Epithelial cell of esophagus (primary cell): ENCODE measurements around the gene ABCD1.

ENCODE experiments used
- DNase-seq: peaks from one replicate; pipeline ENCODE4 v3.0.0; 2010; ENCODE audit warnings: low read depth
- H3K4me3 ChIP-seq: 2 replicates; pipeline ENCODE4 v1.5.1; 2011; ENCODE audit warnings: mild to moderate bottlenecking, low read length, control low read depth
- TF ChIP-seq, protein P1 (sequence below): IDR thresholded peaks from 2 replicates; pipeline ENCODE4 v1.5.1; 2011; ENCODE audit warnings: low read depth, mild to moderate bottlenecking, low read length, control low read depth, inconsistent platforms; ENCODE audit not compliant: insufficient read depth; ENCODE audit errors: missing control alignments

ABCD1 gene

DNA sequence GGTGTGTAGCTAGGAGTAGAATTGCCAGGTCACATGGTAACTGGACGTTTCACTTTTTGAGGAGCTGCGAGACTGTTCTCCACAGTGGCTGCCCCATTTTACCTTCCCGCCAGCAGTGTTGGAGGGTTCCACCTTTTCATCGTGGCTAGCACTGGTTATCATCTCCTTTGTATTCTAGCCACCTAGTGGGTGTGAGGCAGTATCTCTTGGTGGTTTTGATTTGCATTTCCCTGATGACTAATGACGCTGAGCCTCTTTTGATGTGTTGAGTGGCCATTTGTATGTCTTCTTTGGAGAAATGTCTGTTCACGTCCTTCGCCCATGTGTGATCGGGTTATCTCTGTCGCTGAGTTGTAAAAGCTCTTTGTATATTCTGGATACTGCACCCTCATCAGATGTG is 10.6 kb downstream of the ABCD1 start:
- H3K4me3 ChIP-seq: no peak overlapping the region
- TF ChIP-seq, protein P1, sequence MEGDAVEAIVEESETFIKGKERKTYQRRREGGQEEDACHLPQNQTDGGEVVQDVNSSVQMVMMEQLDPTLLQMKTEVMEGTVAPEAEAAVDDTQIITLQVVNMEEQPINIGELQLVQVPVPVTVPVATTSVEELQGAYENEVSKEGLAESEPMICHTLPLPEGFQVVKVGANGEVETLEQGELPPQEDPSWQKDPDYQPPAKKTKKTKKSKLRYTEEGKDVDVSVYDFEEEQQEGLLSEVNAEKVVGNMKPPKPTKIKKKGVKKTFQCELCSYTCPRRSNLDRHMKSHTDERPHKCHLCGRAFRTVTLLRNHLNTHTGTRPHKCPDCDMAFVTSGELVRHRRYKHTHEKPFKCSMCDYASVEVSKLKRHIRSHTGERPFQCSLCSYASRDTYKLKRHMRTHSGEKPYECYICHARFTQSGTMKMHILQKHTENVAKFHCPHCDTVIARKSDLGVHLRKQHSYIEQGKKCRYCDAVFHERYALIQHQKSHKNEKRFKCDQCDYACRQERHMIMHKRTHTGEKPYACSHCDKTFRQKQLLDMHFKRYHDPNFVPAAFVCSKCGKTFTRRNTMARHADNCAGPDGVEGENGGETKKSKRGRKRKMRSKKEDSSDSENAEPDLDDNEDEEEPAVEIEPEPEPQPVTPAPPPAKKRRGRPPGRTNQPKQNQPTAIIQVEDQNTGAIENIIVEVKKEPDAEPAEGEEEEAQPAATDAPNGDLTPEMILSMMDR: peak; percentile 18
- no peak for DNase-seq

DNA sequence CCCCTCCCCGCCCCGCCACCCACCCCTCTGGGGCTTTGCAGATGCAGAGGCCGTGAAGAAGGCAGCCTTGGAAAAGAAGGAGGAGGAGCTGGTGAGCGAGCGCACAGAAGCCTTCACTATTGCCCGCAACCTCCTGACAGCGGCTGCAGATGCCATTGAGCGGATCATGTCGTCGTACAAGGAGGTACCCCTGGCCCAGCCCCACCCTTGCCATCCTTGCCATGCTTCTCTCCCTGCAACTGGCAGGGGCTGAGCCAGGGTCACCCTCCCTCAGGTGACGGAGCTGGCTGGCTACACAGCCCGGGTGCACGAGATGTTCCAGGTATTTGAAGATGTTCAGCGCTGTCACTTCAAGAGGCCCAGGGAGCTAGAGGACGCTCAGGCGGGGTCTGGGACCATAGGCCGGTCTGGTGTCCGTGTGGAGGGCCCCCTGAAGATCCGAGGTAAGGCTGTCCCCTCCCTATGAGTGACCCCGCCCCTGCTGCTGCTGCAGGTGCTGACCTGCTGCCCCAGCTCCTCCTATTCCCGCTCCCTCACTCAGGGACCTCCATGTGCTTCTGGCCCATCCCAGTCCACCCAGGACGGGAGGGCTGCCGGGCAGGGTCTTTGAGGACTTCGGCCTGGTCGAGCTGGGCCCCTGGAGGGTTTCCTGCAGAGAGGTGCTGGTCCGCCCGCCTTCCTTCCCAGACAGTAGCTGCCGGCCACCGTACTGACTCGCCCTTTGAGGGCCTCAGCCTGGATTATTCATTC is 11.6 kb downstream of the ABCD1 start:
- H3K4me3 ChIP-seq: no peak overlapping the region
- TF ChIP-seq, protein P1: no peak
- no peak for DNase-seq

GRCh38 chrX:153736871-153737441 is 12.3 kb downstream of the ABCD1 start:
- no peak for DNase-seq
- no peak overlapping the region for H3K4me3 ChIP-seq
- TF ChIP-seq, protein P1: no peak

DNA sequence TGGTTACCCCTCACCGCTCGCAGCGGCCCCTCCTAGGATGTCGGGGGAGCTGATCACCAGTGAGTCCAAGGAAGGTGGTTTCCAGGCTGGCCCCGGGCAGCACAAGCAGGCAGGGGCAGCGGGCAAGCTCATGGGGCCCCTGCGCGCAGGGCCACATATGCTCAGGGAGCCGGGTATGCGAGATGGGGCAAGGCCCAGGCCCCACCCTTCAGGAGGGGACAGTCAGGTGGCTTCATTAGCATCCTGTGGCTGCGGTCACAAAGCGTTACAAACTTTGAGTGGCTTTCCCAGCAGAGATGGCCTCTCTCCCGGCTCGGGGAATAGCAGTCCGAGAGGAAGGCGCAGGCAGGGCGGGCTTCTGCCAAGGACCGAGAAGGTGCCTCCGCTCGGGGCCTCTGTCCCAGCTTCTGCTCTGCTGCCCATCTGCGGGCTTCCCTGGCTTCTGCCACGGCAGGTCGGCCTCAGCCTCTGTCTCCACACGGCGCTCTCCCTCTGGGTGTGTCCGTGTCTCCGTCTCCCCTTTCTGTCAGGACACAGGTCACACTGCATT is 13.5 kb downstream of the ABCD1 start:
- H3K4me3 ChIP-seq: no peak overlapping the region
- TF ChIP-seq, protein P1: no peak
- no peak for DNase-seq

DNA sequence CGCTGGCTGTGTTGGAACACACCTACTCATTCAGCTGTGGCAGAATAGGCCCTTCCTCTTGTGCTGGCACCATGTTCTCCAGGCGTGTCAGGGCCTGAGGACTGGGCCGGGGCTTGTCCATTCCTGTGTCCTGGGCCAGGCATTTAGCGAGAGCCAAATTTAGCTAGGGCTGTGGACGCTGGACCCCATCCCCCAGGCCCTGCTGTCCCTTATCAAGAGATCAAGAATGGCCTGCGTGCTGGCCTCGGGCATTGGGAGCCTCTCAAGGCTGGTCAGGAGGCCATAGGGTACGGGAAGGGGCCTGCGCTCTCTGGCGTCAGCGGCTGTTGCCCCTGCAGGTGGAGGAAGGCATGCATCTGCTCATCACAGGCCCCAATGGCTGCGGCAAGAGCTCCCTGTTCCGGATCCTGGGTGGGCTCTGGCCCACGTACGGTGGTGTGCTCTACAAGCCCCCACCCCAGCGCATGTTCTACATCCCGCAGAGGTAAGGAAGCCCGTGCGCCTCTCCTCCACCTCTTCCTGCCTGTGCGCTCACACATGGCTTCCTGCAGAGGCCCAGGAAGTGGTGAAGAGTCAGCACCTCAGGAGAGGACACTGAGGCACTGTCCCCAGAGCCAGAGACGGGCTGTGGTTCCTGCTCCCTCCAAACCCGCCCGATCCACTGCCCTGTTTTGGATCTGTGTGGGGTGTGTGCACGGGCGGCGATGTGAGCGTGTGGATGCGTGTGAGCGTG is 15.3 kb downstream of the ABCD1 start:
- peak; percentile 80 for DNase-seq
- TF ChIP-seq, protein P1: no peak
- H3K4me3 ChIP-seq: no peak overlapping the region

GRCh38 chrX:153740631-153741222 is 16.1 kb downstream of the ABCD1 start:
- DNase-seq: no peak
- H3K4me3 ChIP-seq: no peak overlapping the region
- TF ChIP-seq, protein P1: no peak
